ENCODE data around the gene ZBTB7A.

GRCh38 chr19:4029247-4029614 lies 37.5 kb downstream of the ZBTB7A start:
- TF ChIP-seq CTCF (IDR thresholded peaks at IDR 0.05) (no peak), POLR2A (IDR thresholded peaks at IDR 0.05; ENCODE audit: low read depth) (no peak), POLR2AphosphoS5 (IDR thresholded peaks at IDR 0.05) (no peak)

Measured in esophagus muscularis mucosa (tissue), 3 donors.